K562 (cell line): ENCODE data around the gene CLSTN1. TPM values are rescaled to one million over a fixed set of nuclear protein-coding genes. Genes with fewer than 3 reads are reported as not detected.
A peak's percentile ranks its signal among the peaks of the same experiment; 100 is the strongest.

Experiments used
- BCOR ChIP-seq: fragments of 450-650 bp; IDR thresholded peaks from 2 replicates; pipeline ENCODE4 v1.6.1; 2016
- CSDE1 ChIP-seq, 2 experiments: fragments of 450-650 bp; IDR thresholded peaks; 2 replicates each; pipeline ENCODE4 v1.6.1; 2016; ENCODE audit warnings: mild to moderate bottlenecking in 1 of 2
- E2F8 ChIP-seq: fragments of 450-650 bp; IDR thresholded peaks from 2 replicates; pipeline ENCODE4 v1.7.1; 2018; ENCODE audit warnings: mild to moderate bottlenecking, low read depth; ENCODE audit not compliant: partially characterized antibody
- ETS2 ChIP-seq: IDR thresholded peaks from 2 replicates; pipeline ENCODE4 v1.6.1; 2016; ENCODE audit warnings: borderline replicate concordance, missing genetic modification characterization, mild to moderate bottlenecking, moderate library complexity, missing compliant biosample characterization; ENCODE audit not compliant: poor library complexity, severe bottlenecking
- FIP1L1 ChIP-seq: fragments of 200-400 bp; formaldehyde crosslinking; IDR thresholded peaks from 2 replicates; pipeline ENCODE4 v1.6.1; 2018; ENCODE audit warnings: mild to moderate bottlenecking, low read depth, low read length; ENCODE audit not compliant: poor library complexity, severe bottlenecking
- FOXK1 ChIP-seq: sonication (generic); formaldehyde crosslinking; IDR thresholded peaks from 2 replicates; pipeline ENCODE4 v1.8.0; 2022; ENCODE audit warnings: missing genetic modification reagents, mild to moderate bottlenecking, borderline replicate concordance
- GATAD2B ChIP-seq: fragments of 450-650 bp; IDR thresholded peaks from 2 replicates; pipeline ENCODE4 v1.6.1; 2017; ENCODE audit warnings: mild to moderate bottlenecking, borderline replicate concordance
- HDAC2 ChIP-seq: fragments of 450-650 bp; IDR thresholded peaks from 2 replicates; pipeline ENCODE4 v1.6.1; 2016; ENCODE audit warnings: mild to moderate bottlenecking
- HDAC8 ChIP-seq: fragments of 450-650 bp; IDR thresholded peaks from 2 replicates; pipeline ENCODE4 v1.6.1; 2016; ENCODE audit warnings: mild to moderate bottlenecking, missing genetic modification characterization, moderate library complexity, missing compliant biosample characterization
- HMG20B ChIP-seq: fragments of 250-450 bp; sonication (Bioruptor Pico); IDR thresholded peaks from 2 replicates; pipeline ENCODE4 v1.5.0; 2021; ENCODE audit warnings: mild to moderate bottlenecking
- MAFK ChIP-seq: IDR thresholded peaks from 2 replicates; pipeline ENCODE4 v1.6.1; 2011; ENCODE audit warnings: low read length, improper control_type of control experiment
- NFE2L1 ChIP-seq: fragments of 450-650 bp; IDR thresholded peaks from 2 replicates; pipeline ENCODE4 v1.6.1; 2016; ENCODE audit warnings: missing genetic modification characterization, low read depth, mild to moderate bottlenecking, missing compliant biosample characterization, moderate library complexity, borderline replicate concordance
- NR2C1 ChIP-seq, 2 experiments: fragments of 450-650 bp; IDR thresholded peaks; 2 replicates each; pipeline ENCODE4 v1.6.1; 2017; ENCODE audit warnings: mild to moderate bottlenecking in 2 of 2, antibody characterized with exemption in 1 of 2, inconsistent platforms in 1 of 2, missing compliant biosample characterization in 1 of 2, missing genetic modification characterization in 1 of 2
- SIRT6 ChIP-seq: IDR thresholded peaks from one replicate; pipeline ENCODE4 v1.6.1; 2012; ENCODE audit warnings: low read depth, mild to moderate bottlenecking, control low read depth, inconsistent platforms, low read length, moderate library complexity
- ZNF507 ChIP-seq: conservative IDR thresholded peaks from 2 replicates; pipeline ENCODE4 v1.6.1; 2017; ENCODE audit warnings: missing genetic modification characterization, missing compliant biosample characterization
- ZNF785 ChIP-seq: fragments of 250-450 bp; sonication (Bioruptor Pico); IDR thresholded peaks from 2 replicates; pipeline ENCODE4 v1.4.0; 2020; ENCODE audit warnings: mild to moderate bottlenecking
- polyA plus RNA-seq, 8 experiments: library from polyadenylated mRNA; depleted of rRNA in 4 of 8; stranded (reverse) in 5 of 8; unstranded in 3 of 8; fragments of >200 nt; fragmentation: Nextera tagmentation in 2 of 8; fragmentation: Illumina TruSeq in 1 of 8; extraction: Ambion mirVana in 2 of 8; extraction: Trizol in 1 of 8; gene quantifications; 2 replicates each; pipeline versions ENCODE4 v1.2.1 to v1.2.3, GENCODE V29; 2011 to 2014; ENCODE audit warnings: inconsistent platforms in 1 of 8, missing spikeins in 1 of 8
- total RNA-seq, 7 experiments: library from RNA; depleted of rRNA in 6 of 7; stranded (reverse); fragments of >200 nt in 6 of 7; fragmentation: Illumina TruSeq in 2 of 7; extraction: Trizol in 2 of 7; gene quantifications; 2 replicates each; pipeline versions ENCODE4 v1.2.1 to v1.2.3, GENCODE V29; 2011 to 2021; ENCODE audit warnings: low replicate concordance in 1 of 7
- TF ChIP-seq, protein P1 (sequence below): fragments of 450-650 bp; formaldehyde crosslinking; IDR thresholded peaks from 2 replicates; pipeline ENCODE4 v1.4.0; 2022; ENCODE audit warnings: missing genetic modification characterization
- TF ChIP-seq, protein P2 (sequence below): fragments of 250-450 bp; sonication (Bioruptor Pico); IDR thresholded peaks from 2 replicates; pipeline ENCODE4 v1.4.0; 2020; ENCODE audit warnings: mild to moderate bottlenecking, moderate library complexity, borderline replicate concordance
- TF ChIP-seq, protein P3 (sequence below): fragments of 250-450 bp; sonication (Bioruptor Pico); IDR thresholded peaks from 2 replicates; pipeline ENCODE4 v1.6.1; 2021; ENCODE audit warnings: mild to moderate bottlenecking
- TF ChIP-seq, protein P4 (sequence below): sonication (generic); formaldehyde crosslinking; IDR thresholded peaks from 2 replicates; pipeline ENCODE4 v1.9.0; 2022; ENCODE audit warnings: mild to moderate bottlenecking, missing genetic modification reagents

The CLSTN1 gene
- total and polyA plus RNA-seq, 9 of the 15 experiments (the other 6 are each of a cell fraction or from before 2014, with no cell fraction given): 1.1 to 32.5 (median 13.3) TPM

DNA sequence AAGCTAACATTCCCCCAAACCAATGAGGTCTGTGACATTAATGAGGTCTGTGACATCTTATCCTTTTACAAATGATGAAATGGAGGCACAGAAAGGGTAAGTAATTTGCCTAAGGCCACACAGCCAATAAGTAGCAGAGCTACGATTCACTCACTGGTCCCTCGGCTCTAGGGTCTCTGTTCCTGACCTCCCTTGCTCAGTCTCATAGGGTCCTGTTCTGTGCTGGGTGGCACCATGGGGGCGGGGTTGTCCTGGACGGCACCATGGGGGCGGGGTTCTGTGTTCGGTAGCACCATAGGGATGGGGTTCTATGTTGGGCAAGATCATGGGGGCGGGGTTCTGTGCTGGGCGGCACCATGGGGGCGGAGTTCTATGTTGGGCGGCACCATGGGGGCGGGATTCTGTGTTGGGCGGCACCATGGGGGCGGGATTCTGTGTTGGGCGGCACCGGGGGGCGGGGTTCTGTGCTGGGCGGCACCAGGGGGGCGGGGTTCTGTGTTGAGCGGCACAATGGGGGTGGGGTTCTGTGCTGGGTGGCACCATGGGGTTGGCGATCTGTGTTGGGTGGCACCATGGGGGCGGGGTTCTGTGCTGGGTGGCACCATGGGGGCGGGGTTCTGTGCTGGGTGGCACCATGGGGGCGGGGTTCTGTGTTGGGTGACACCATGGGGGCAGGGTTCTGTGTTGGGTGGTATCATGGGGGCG is 55.6 kb downstream of the CLSTN1 start (continued):
- TF ChIP-seq FOXK1 (CRISPR knock-in tag) (no peak), ETS2 (tag) (no peak), E2F8 (peak; percentile 36), CSDE1 (IDR thresholded peaks at IDR 0.05) (no peak), HMG20B (CRISPR knock-in tag) (no peak), HDAC2 (peak; percentile 78), NFE2L1 (tag) (no peak), SIRT6 (no peak), FIP1L1 (no peak), ZNF785 (CRISPR knock-in tag) (no peak), MAFK (no peak), BCOR (peak; percentile 94), ZNF507 (tag) (no peak), GATAD2B (no peak), HDAC8 (tag) (no peak), NR2C1 (IDR thresholded peaks at IDR 0.05) (no peak), NR2C1 (tag; IDR thresholded peaks at IDR 0.05) (no peak)
- TF ChIP-seq, protein P1, sequence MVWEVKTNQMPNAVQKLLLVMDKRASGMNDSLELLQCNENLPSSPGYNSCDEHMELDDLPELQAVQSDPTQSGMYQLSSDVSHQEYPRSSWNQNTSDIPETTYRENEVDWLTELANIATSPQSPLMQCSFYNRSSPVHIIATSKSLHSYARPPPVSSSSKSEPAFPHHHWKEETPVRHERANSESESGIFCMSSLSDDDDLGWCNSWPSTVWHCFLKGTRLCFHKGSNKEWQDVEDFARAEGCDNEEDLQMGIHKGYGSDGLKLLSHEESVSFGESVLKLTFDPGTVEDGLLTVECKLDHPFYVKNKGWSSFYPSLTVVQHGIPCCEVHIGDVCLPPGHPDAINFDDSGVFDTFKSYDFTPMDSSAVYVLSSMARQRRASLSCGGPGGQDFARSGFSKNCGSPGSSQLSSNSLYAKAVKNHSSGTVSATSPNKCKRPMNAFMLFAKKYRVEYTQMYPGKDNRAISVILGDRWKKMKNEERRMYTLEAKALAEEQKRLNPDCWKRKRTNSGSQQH (CRISPR knock-in tag): no peak
- TF ChIP-seq, protein P2, sequence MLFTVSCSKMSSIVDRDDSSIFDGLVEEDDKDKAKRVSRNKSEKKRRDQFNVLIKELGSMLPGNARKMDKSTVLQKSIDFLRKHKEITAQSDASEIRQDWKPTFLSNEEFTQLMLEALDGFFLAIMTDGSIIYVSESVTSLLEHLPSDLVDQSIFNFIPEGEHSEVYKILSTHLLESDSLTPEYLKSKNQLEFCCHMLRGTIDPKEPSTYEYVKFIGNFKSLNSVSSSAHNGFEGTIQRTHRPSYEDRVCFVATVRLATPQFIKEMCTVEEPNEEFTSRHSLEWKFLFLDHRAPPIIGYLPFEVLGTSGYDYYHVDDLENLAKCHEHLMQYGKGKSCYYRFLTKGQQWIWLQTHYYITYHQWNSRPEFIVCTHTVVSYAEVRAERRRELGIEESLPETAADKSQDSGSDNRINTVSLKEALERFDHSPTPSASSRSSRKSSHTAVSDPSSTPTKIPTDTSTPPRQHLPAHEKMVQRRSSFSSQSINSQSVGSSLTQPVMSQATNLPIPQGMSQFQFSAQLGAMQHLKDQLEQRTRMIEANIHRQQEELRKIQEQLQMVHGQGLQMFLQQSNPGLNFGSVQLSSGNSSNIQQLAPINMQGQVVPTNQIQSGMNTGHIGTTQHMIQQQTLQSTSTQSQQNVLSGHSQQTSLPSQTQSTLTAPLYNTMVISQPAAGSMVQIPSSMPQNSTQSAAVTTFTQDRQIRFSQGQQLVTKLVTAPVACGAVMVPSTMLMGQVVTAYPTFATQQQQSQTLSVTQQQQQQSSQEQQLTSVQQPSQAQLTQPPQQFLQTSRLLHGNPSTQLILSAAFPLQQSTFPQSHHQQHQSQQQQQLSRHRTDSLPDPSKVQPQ (CRISPR knock-in tag): no peak
- TF ChIP-seq, protein P3, sequence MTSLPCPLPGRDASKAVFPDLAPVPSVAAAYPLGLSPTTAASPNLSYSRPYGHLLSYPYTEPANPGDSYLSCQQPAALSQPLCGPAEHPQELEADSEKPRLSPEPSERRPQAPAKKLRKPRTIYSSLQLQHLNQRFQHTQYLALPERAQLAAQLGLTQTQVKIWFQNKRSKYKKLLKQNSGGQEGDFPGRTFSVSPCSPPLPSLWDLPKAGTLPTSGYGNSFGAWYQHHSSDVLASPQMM: no peak
- TF ChIP-seq, protein P4, sequence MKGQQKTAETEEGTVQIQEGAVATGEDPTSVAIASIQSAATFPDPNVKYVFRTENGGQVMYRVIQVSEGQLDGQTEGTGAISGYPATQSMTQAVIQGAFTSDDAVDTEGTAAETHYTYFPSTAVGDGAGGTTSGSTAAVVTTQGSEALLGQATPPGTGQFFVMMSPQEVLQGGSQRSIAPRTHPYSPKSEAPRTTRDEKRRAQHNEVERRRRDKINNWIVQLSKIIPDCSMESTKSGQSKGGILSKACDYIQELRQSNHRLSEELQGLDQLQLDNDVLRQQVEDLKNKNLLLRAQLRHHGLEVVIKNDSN: no peak
